GM12875 (cell line): Measurements from ENCODE around the gene FDX1.
A peak's percentile ranks its signal among the peaks of the same experiment; 100 is the strongest.

Experiments used
- H3K4me3 ChIP-seq: one replicate; pipeline ENCODE4 v1.5.1; 2011; ENCODE audit warnings: low read depth, low read length, control low read depth
- TF ChIP-seq, protein P1 (sequence below): IDR thresholded peaks from 2 replicates; pipeline ENCODE4 v1.5.1; 2011; ENCODE audit warnings: low read depth, mild to moderate bottlenecking, control low read depth, inconsistent platforms, low read length, moderate library complexity, borderline replicate concordance; ENCODE audit not compliant: insufficient read depth

The FDX1 gene

DNA sequence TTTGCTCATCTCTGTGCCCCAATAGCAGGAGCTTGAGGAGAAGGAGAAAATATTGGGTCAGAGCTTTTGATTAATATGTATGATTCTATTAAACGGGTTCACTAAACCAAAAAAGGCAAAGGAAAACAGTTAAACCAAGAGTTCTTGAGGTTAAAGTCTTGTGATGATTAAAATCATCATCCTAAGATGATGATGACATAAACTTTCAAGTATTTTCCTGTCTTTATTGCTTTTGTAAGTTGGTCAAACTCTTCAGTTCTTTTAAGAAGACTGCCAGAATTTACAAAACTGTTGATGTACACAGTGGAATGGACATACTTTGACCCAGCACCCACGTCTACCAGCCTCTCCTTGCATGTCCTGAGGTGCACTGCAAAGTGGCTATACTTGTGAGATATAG, 41.0 kb downstream of the FDX1 start:
- H3K4me3 ChIP-seq: no peak overlapping the region
- TF ChIP-seq, protein P1, sequence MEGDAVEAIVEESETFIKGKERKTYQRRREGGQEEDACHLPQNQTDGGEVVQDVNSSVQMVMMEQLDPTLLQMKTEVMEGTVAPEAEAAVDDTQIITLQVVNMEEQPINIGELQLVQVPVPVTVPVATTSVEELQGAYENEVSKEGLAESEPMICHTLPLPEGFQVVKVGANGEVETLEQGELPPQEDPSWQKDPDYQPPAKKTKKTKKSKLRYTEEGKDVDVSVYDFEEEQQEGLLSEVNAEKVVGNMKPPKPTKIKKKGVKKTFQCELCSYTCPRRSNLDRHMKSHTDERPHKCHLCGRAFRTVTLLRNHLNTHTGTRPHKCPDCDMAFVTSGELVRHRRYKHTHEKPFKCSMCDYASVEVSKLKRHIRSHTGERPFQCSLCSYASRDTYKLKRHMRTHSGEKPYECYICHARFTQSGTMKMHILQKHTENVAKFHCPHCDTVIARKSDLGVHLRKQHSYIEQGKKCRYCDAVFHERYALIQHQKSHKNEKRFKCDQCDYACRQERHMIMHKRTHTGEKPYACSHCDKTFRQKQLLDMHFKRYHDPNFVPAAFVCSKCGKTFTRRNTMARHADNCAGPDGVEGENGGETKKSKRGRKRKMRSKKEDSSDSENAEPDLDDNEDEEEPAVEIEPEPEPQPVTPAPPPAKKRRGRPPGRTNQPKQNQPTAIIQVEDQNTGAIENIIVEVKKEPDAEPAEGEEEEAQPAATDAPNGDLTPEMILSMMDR: no peak

DNA sequence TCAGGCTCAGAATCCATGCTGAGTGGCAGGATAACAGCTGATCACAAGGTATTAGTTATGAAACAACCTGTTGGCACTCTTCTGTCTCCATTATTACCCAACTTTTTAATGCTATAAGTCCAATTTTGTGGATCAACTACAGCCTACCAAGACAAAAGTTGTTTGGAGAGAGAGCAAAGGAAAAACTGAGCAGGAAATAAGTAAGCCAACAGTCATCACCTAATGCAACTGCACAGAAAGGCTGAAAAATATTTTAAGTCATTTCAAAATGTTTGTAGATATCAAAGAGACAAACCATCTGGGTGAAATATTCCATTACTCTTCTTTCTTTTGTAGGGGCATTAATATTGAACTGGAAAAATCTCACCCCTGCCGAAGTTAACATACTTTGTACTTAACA, 41.6 kb downstream of the FDX1 start:
- no peak overlapping the region for H3K4me3 ChIP-seq
- TF ChIP-seq, protein P1: no peak

DNA sequence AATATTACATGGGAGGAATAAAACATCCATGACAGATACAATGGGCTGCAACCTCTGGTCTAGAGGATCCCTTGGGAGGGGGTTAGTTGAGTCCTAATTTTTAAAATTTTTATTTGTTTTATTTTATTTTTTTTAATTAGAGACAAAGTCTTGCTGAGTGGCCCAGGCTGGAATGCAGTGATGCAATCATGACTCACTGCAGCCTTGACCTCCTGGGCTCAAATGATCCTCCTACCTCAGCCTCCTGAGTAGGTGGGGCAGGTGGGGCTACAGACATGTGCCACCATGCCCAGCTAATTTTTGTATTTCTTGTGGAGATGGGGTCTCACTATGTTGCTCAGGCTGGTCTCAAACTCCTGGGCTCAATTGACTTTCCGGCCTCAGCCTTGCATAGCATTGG, 43.1 kb downstream of the FDX1 start:
- TF ChIP-seq, protein P1: no peak
- H3K4me3 ChIP-seq: no peak overlapping the region

DNA sequence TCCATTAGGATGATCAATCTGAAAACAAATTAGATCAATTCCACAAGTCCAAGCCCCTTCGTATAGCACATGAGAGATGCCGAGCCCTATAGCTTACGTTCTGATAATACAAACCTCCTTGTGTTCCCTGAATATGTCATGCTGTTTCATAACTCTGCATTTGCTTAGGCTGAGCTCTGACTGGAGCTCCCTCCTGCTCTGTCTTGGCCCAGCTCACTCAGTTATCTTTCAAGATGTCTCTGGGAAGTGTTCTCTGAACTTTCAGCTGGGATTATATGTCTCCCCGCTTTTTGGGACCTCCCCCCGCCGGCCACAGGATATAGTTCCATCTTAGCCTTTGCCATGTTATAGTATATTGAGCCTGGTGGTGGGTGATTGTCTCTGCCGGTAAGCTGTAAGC, 44.0 kb downstream of the FDX1 start:
- TF ChIP-seq, protein P1: no peak
- H3K4me3 ChIP-seq: no peak overlapping the region

DNA sequence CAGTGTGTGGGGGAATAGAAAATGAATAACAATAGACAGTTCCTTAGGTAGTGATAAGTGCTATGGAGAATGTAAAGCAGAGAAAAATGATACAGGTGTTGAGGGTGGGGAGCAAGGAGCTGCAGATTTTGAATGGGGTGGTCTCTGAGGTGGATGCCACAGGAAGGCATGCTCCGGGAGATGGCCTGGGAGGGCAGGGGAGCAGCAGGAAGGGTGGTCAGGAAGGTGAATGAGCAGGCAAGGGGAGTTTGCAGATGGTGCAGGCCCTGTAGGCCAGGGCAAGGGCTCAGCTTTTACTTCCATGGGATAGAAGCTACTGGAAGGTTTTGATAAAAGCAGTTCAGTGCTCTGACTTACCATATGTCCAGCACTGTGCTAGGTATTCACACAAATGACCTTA, 44.8 kb downstream of the FDX1 start:
- no peak overlapping the region for H3K4me3 ChIP-seq
- TF ChIP-seq, protein P1: no peak

DNA sequence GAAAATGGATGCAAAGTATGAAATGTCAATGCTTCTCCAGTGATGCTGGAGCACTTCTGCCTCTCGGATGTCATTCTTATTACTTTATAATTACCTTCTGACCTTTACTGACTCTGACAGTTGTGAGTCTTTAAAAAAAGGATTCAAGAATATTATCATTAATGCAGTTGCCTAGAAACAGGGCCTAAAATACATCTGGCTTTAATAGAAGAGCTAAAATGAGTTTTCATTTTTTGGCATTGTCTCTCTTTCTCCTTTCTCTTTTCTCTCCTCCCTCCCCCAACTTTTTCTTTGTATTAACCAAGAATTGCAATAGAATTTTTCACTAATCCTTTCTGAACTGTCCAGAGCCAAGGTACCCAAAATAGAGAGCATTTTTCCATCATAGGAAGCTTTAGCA, 45.9 kb downstream of the FDX1 start:
- TF ChIP-seq, protein P1: no peak

DNA sequence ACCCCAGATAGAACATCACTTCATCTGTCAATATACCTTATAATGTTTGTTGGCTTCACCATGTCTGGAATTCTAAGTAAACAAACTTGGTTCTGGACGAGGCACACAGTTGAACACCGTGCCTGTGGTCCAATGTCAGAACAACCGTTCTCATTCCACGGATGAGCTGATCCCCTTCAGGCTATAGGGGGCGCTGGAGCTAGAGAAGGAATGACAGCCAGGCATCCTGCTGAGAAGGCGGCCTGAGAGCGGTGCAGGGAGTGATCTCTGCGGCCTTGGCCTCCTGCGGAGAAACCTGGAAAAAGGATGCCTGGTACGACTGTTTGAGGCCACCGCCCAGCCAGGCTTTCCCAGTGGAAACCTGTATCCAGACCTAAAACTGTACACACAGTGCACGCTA, 48.7 kb downstream of the FDX1 start:
- TF ChIP-seq, protein P1: peak; percentile 7; the same call in 1 of the 2 replicates
- H3K4me3 ChIP-seq: no peak overlapping the region

More for the DNA sequence above, 45.9 kb downstream of the FDX1 start:
- no peak overlapping the region for H3K4me3 ChIP-seq
